DOHH2 (cell line): ENCODE results near the gene OS9.

Experiments used
- H3F3A ChIP-seq: fragments of 200-600 bp; sonication (generic), shearing (Covaris generic); 2 replicates; pipeline ENCODE4 v1.6.0; 2016; ENCODE audit warnings: antibody characterized with exemption, mild to moderate bottlenecking; ENCODE audit not compliant: control insufficient read depth, insufficient read depth
- H3K27ac ChIP-seq: fragments of 200-600 bp; sonication (generic); 2 replicates; pipeline ENCODE4 v1.5.1; 2014; ENCODE audit warnings: low read depth, mild to moderate bottlenecking, low read length, moderate library complexity
- H3K27me3 ChIP-seq: fragments of 200-600 bp; sonication (generic); 2 replicates; pipeline ENCODE4 v1.6.1; 2014; ENCODE audit warnings: mild to moderate bottlenecking, low read length, mixed read lengths; ENCODE audit not compliant: control insufficient read depth
- H3K36me3 ChIP-seq: fragments of 200-600 bp; sonication (generic); 2 replicates; pipeline ENCODE4 v1.6.1; 2014; ENCODE audit warnings: mild to moderate bottlenecking, low read length, moderate library complexity, mixed read lengths; ENCODE audit not compliant: control insufficient read depth
- H3K4me1 ChIP-seq: fragments of 200-600 bp; sonication (generic); 2 replicates; pipeline ENCODE4 v1.6.1; 2014; ENCODE audit warnings: mild to moderate bottlenecking, low read length, mixed read lengths; ENCODE audit not compliant: control insufficient read depth
- H3K4me2 ChIP-seq: fragments of 200-600 bp; sonication (generic); 2 replicates; pipeline ENCODE4 v1.6.0; 2014; ENCODE audit warnings: mild to moderate bottlenecking, low read length, moderate library complexity
- H3K4me3 ChIP-seq: fragments of 200-600 bp; sonication (generic); 2 replicates; pipeline ENCODE4 v1.5.1; 2014; ENCODE audit warnings: mild to moderate bottlenecking, low read length, mixed read lengths
- H3K79me2 ChIP-seq: fragments of 200-600 bp; sonication (generic); 2 replicates; pipeline ENCODE4 v1.6.1; 2014; ENCODE audit warnings: mild to moderate bottlenecking, low read length, mixed read lengths; ENCODE audit not compliant: control insufficient read depth
- H3K9me2 ChIP-seq: fragments of 200-600 bp; sonication (generic); replicated peaks from 2 replicates; pipeline ENCODE4 v1.6.1; 2014; ENCODE audit warnings: mild to moderate bottlenecking, low read length, mixed read lengths; ENCODE audit not compliant: control insufficient read depth
- H3K9me3 ChIP-seq: fragments of 200-600 bp; sonication (generic); 2 replicates; pipeline ENCODE4 v1.6.1; 2014; ENCODE audit warnings: antibody characterized with exemption, low read length, mixed read lengths; ENCODE audit not compliant: control insufficient read depth, insufficient read depth
- H4K20me1 ChIP-seq: fragments of 200-600 bp; sonication (generic); 2 replicates; pipeline ENCODE4 v1.6.0; 2014; ENCODE audit warnings: low read depth, mild to moderate bottlenecking, antibody characterized with exemption, low read length, moderate library complexity; ENCODE audit not compliant: control insufficient read depth, insufficient read depth
- CTCF ChIP-seq: fragments of 200-600 bp; sonication (generic); IDR thresholded peaks from one replicate; pipeline ENCODE4 v1.5.1; 2014; ENCODE audit warnings: antibody characterized with exemption, mild to moderate bottlenecking, low read depth, low read length; ENCODE audit not compliant: poor library complexity, severe bottlenecking
- EZH2phosphoT487 ChIP-seq: fragments of 200-600 bp; sonication (generic); IDR thresholded peaks from 2 replicates; pipeline ENCODE4 v1.6.1; 2017; ENCODE audit warnings: borderline replicate concordance, mild to moderate bottlenecking, antibody characterized with exemption, low read length, moderate library complexity, mixed read lengths

OS9 gene

GRCh38 chr12:57735198-57735855 lies 41.4 kb downstream of the OS9 start:
- Histone ChIP-seq H3K79me2 (peaks cover 15% of the 10 kb centered on the region), H3K27ac (no peak overlapping the region), H3K4me2 (no peak overlapping the region), H3K9me2 (no peaks in the 10 kb centered on the region), H3K9me3 (no peaks in the 10 kb centered on the region), H3K36me3 (peaks cover 36% of the 10 kb centered on the region), H3K4me1 (peaks cover 8% of the 10 kb centered on the region), H3K27me3 (no peaks in the 10 kb centered on the region), H3K4me3 (no peak overlapping the region), H4K20me1 (no peaks in the 10 kb centered on the region), H3F3A (no peaks in the 10 kb centered on the region)
- TF ChIP-seq EZH2phosphoT487: no peak
- no peak for TF ChIP-seq CTCF

GRCh38 chr12:57735952-57736740 lies 42.2 kb downstream of the OS9 start:
- Histone ChIP-seq H3K9me2 (no peaks in the 10 kb centered on the region), H3K79me2 (peaks cover 22% of the 10 kb centered on the region), H3F3A (no peaks in the 10 kb centered on the region; the same call in 1 of the 2 replicates), H3K9me3 (no peaks in the 10 kb centered on the region), H3K4me1 (peaks cover 17% of the 10 kb centered on the region), H3K4me2 (no peak overlapping the region), H3K36me3 (peaks cover 28% of the 10 kb centered on the region), H4K20me1 (no peaks in the 10 kb centered on the region), H3K27me3 (no peaks in the 10 kb centered on the region), H3K4me3 (no peak overlapping the region), H3K27ac (no peak overlapping the region)
- TF ChIP-seq CTCF (no peak), EZH2phosphoT487 (no peak)

DNA sequence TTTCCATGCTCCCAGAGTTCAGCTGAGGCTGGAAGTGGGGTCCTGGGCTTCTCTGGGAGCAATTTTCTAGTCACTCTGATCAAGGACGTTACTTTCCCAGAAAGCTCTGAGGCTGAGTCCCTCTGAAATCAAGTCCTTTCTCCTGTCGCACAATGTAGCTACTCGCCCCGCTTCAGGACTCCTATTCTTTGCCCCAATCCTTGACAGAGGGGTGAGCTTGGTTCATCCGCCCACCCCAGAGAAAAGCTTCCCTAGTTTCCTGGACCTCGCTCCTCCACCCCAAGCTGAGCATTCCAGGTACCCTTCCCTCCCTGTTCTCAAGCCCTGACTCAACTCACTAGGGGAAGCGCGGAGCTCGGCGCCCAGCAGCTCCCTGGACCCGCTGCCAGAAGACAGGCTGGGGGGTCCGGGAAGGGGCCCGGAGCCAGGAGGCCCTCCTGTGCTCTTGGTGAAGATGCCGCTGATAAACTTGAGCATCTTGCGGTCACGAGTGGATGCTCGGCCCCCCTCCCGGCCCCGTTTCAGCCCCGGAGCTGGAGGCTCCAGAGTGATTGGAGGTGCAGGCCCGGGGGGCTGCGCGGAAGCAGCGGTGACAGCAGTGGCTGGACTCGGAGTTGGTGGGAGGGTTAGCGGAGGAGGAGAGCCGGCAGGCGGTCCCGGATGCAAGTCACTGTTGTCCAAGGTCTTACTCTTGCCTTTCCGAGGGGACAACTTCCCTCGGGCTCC lies 43.0 kb downstream of the OS9 start:
- Histone ChIP-seq H3F3A (no peaks in the 10 kb centered on the region; the same call in 1 of the 2 replicates), H4K20me1 (no peaks in the 10 kb centered on the region), H3K27ac (no peak overlapping the region), H3K9me3 (no peaks in the 10 kb centered on the region), H3K4me1 (peaks cover 24% of the 10 kb centered on the region), H3K4me2 (no peak overlapping the region), H3K79me2 (peaks cover 30% of the 10 kb centered on the region), H3K36me3 (peaks cover 22% of the 10 kb centered on the region), H3K27me3 (no peaks in the 10 kb centered on the region), H3K9me2 (no peaks in the 10 kb centered on the region), H3K4me3 (no peak overlapping the region)
- TF ChIP-seq EZH2phosphoT487 (no peak), CTCF (no peak)
